ENCODE results near the gene ABLIM1.

- TF ChIP-seq CTCF (IDR thresholded peaks at IDR 0.05) (no peak), POLR2A (IDR thresholded peaks at IDR 0.05) (no peak), POLR2AphosphoS5 (IDR thresholded peaks at IDR 0.05) (peak in 1 of 3 donors; percentile 6)
These were observed 80.9 kb downstream of the ABLIM1 start for GRCh38 chr10:114577133-114577532.

All from transverse colon (tissue), 4 donors.